ENCODE measurements around the gene GRID2.

Gene GRID2

GRCh38 chr4:92776080-92776479 is 472.3 kb downstream of the GRID2 start:
- DNase-seq, result no peak

GRCh38 chr4:92789741-92790140 is 486.0 kb downstream of the GRID2 start:
- DNase-seq, result no peak

DNA sequence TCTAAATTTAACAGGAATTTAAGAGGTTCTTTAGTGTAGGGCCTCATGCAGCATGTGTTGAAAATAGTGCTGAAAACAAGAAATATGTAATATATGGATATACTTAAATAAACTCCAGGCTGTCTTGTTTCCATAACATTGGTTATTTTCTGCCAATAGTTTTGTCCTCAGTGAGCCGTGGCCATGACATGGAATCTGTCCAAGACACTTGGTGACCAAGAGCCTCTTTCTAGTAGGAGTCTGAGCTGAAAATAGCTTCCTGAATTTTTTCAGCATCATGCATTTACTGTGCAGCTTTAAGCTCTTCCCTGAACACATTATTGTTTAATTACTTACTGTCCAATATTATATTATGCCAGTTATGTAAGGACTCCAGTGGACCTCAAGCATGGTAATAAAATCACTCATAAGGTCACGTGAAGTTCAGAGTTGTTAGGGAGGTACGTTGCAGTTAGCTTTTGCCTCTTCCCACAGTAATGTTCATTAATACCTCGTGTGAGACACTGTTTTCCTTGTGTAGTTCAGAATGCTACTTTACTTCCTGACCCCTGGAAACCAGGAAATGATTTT is 488.2 kb downstream of the GRID2 start:
- no peak for DNase-seq

- no peak for DNase-seq
These were observed 505.6 kb downstream of the GRID2 start for GRCh38 chr4:92809381-92809780.

GRCh38 chr4:92812652-92813051 is 508.9 kb downstream of the GRID2 start:
- no peak for DNase-seq

GRCh38 chr4:92814677-92815076 is 510.9 kb downstream of the GRID2 start:
- DNase-seq, result no peak

- no peak for DNase-seq
These were observed 521.5 kb downstream of the GRID2 start for GRCh38 chr4:92825256-92825655.

DNA sequence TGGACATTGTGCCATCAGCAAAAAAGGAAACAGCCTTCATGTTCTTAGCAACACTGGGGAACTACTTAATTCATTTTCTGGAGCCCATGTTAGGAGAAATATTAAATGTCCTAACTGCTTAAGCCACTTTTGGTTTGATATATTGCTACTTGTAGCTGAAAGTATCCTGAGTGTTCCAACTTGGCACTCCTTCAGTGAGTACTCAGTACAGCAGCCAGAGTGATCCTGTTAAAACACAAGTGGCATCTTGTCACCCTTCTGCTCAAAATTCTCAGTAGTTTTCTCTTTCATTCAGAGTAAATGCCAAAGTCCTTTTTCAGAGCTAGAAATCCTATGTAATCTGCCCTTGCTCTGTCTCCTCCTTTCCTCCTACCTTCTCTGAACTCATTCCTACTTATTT is 522.0 kb downstream of the GRID2 start:
- DNase-seq, result no peak

GRCh38 chr4:92830771-92831170 is 527.0 kb downstream of the GRID2 start:
- no peak for DNase-seq

DNA sequence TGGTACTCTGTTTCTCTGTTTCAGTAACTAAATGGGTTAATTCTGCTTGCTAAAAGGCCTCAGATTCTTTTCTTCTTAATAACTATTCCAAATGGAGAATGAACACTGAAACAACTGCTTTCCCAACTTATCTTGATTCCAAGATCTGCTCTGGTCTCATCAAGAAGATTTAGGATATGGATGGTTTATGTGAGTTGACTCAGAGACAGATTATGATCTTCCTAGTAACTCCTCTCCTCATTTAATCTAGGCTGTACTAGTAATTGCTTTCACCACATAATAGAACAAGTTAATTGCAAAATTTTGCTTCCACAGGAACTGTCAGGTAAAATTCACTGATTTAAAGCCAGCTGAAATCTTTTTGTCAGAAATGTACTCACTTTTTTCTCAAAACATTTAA is 537.1 kb downstream of the GRID2 start:
- no peak for DNase-seq

- no peak for DNase-seq
These were observed 540.0 kb downstream of the GRID2 start for GRCh38 chr4:92843784-92844183.

GRCh38 chr4:92847026-92847425 is 543.3 kb downstream of the GRID2 start:
- no peak for DNase-seq

GRCh38 chr4:92862509-92862908 is 558.7 kb downstream of the GRID2 start:
- DNase-seq, result no peak

- DNase-seq, result no peak
These were observed 560.3 kb downstream of the GRID2 start for GRCh38 chr4:92864096-92864495.

DNA sequence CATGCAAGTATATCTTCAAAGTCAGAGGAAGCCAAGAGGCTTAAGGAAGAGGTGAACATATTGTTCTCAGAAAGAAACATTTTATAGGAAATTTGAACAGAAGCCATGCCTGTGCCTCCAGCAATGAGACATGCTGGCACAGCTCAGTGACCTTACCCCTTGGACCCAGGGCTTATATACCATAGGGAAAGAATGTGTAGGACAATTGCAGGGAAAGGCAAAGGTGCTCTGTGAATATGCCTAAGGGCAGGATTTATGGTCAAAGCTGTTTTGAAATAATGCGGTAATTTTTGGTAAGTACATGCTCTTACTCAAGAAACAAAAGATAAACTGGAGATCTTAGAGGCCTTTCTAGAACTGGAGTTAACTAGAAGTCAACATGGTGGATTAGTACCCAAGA is 568.8 kb downstream of the GRID2 start:
- DNase-seq, result no peak

- DNase-seq, result no peak
These were observed 581.9 kb downstream of the GRID2 start for GRCh38 chr4:92885632-92886031.

DNA sequence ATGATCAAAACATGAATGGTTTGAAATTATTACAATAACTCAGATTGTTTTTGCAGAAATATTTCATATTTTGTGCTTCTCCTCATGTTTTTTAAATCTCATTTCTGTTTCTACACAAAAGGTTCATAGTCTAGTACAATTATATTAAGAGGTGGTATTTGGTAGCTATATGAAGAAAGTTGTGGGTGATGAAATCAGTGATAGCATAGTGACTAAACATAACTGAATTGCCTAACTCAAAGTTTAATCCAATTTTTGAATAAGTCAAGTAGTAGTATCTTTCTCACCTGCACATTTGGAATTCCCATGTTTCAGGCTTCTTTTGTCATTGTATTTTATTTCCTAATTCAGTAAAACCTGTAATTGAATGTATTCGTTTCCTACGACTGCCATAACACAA is 648.7 kb downstream of the GRID2 start:
- no peak for DNase-seq

- no peak for DNase-seq
These were observed 649.1 kb downstream of the GRID2 start for GRCh38 chr4:92952897-92953296.

- no peak for DNase-seq
These were observed 649.7 kb downstream of the GRID2 start for GRCh38 chr4:92953462-92953861.

DNA sequence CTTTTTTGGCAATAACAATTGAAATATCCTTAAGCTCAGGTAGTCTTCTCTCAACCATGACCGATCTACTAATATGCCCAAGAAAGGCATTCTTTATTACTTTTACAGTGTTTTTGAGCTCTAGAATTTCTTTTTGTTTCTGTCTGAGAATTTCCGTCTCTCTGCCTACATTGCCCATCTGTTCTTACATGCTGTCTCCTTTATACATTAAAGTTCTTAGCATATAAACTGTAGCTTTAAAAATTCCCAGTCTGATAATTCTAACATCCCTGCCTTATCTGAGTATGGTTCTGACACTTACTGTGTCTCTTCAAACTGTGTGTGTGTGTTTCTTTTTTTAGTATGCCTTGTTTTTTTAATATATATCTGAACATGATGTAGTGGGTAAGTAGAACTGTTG is 658.1 kb downstream of the GRID2 start:
- DNase-seq, result no peak

DNA sequence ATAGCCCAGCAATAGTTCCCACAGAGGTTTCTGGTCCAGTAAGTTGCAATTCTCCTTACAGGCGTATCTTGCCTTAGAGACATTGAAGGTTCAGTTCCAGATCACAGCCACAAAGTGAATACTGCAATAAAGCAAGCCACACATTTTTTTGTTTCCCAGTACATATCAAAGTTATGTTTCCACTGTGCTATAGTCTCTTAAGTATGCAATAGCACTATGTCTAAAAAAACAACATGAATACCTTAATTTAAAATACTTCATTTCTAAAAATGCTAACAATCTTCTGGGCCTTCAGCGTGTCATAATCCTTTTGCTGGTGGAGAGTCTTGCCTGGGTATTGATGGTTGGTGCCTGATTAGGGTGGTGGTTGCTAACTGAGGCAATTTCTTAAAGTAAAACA is 659.1 kb downstream of the GRID2 start:
- DNase-seq, result no peak

GRCh38 chr4:92968556-92968955 is 664.8 kb downstream of the GRID2 start:
- no peak for DNase-seq

DNA sequence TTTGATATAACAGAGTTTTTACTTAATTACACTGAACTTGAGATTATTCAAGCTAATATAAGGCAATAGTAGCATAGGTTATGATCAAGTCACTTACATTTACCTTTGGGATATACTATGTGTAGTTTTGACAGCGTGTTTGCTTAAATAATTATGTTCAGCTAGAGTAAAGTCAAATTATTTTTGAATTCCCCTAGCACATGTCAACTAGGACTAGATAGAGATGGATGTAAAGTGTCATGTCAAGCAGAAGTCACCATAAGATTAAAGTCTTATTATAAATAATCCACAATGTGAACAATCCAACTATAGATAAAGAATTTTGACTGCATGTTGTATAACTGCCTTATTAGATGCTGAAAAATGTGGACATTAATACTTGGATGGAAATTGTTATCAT is 665.2 kb downstream of the GRID2 start:
- DNase-seq, result no peak

DNA sequence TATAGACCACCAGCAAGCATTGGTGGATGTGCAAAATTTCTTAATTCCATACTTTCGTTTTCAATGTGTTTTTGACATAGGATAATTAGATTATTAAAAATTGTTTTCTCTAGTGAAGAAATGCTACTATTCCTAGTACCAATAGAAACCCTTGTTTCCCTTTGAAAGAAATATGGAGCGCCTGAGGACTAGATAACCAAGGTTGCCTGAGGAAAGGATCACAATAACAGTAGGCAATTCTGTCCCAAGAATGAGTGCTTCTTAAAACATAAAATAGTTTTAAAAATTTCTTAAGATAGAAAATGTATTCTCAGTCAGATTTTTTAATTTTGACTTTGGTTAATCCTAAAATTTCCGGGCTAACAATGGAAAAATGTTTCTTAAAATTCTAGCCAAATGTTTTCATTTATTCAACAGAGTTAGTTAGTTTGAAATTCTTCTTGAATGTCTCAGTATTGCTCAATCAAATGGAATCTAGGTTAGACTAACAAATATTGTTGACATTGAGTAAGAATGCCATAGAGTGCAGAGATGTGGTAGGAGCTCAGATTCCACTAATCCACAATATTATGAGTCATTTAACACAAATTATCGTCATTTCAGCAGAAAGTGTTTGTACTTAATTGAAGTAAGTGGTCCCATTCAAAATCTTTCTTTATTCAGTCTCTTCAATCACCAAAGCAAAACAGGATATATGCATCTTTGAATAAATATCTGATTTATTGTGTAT is 666.0 kb downstream of the GRID2 start:
- DNase-seq, result no peak

- no peak for DNase-seq
These were observed 667.2 kb downstream of the GRID2 start for GRCh38 chr4:92970996-92971395.

Measured in NCI-H2107 (cell line).